K562 (cell line): ENCODE measurements around the gene SNX12. TPM values are rescaled to one million over a fixed set of nuclear protein-coding genes. Genes with fewer than 3 reads are reported as not detected.

Experiments used
- AFF1 ChIP-seq, 2 experiments: fragments of 450-650 bp; IDR thresholded peaks; 2 replicates each; pipeline ENCODE4 v1.6.1; 2018; ENCODE audit warnings: mild to moderate bottlenecking in 2 of 2, low read depth in 1 of 2; ENCODE audit not compliant: partially characterized antibody in 2 of 2
- ERF ChIP-seq: fragments of 450-650 bp; formaldehyde crosslinking; IDR thresholded peaks from 2 replicates; pipeline ENCODE4 v1.4.0; 2020; ENCODE audit warnings: mild to moderate bottlenecking, mixed read lengths
- FOXK1 ChIP-seq: sonication (generic); formaldehyde crosslinking; IDR thresholded peaks from 2 replicates; pipeline ENCODE4 v1.8.0; 2022; ENCODE audit warnings: missing genetic modification reagents, mild to moderate bottlenecking, borderline replicate concordance
- HDAC8 ChIP-seq: fragments of 450-650 bp; IDR thresholded peaks from 2 replicates; pipeline ENCODE4 v1.6.1; 2016; ENCODE audit warnings: mild to moderate bottlenecking, missing genetic modification characterization, moderate library complexity, missing compliant biosample characterization
- NONO ChIP-seq, 2 experiments: fragments of 200-400 bp in 1 of 2; fragments of 450-650 bp in 1 of 2; formaldehyde crosslinking in 1 of 2; IDR thresholded peaks; 2 replicates each; pipeline ENCODE4 v1.6.1; 2017; ENCODE audit warnings: low read depth in 2 of 2, mild to moderate bottlenecking in 2 of 2, moderate library complexity in 2 of 2, low read length in 1 of 2
- ZNF212 ChIP-seq: fragments of 450-650 bp; formaldehyde crosslinking; IDR thresholded peaks from 2 replicates; pipeline ENCODE4 v1.4.0; 2020; ENCODE audit warnings: mild to moderate bottlenecking
- polyA plus RNA-seq, 8 experiments: library from polyadenylated mRNA; depleted of rRNA in 4 of 8; stranded (reverse) in 5 of 8; unstranded in 3 of 8; fragments of >200 nt; fragmentation: Nextera tagmentation in 2 of 8; fragmentation: Illumina TruSeq in 1 of 8; extraction: Ambion mirVana in 2 of 8; extraction: Trizol in 1 of 8; gene quantifications; 2 replicates each; pipeline versions ENCODE4 v1.2.1 to v1.2.3, GENCODE V29; 2011 to 2014; ENCODE audit warnings: inconsistent platforms in 1 of 8, missing spikeins in 1 of 8
- total RNA-seq, 7 experiments: library from RNA; depleted of rRNA in 6 of 7; stranded (reverse); fragments of >200 nt in 6 of 7; fragmentation: Illumina TruSeq in 2 of 7; extraction: Trizol in 2 of 7; gene quantifications; 2 replicates each; pipeline versions ENCODE4 v1.2.1 to v1.2.3, GENCODE V29; 2011 to 2021; ENCODE audit warnings: low replicate concordance in 1 of 7
- TF ChIP-seq, protein P1 (sequence below): sonication (generic); formaldehyde crosslinking; IDR thresholded peaks from 2 replicates; pipeline ENCODE4 v1.8.1; 2023; ENCODE audit warnings: mild to moderate bottlenecking, missing genetic modification reagents
- TF ChIP-seq, protein P2 (sequence below): fragments of 250-450 bp; sonication (Bioruptor Pico); IDR thresholded peaks from 2 replicates; pipeline ENCODE4 v1.4.0; 2020

SNX12 gene
- total and polyA plus RNA-seq, 9 of the 15 experiments (the other 6 are each of a cell fraction or from before 2014, with no cell fraction given) = 12.7 to 50.3 (median 37.1) TPM

GRCh38 chrX:71103110-71103983 lies 35.2 kb upstream of the SNX12 start (continued):
- TF ChIP-seq AFF1 (IDR thresholded peaks at IDR 0.05; ENCODE audit: low read depth in 1 of 2, partially characterized antibody in 2 of 2) (no peak), FOXK1 (CRISPR knock-in tag) (no peak), ZNF212 (no peak), NONO (IDR thresholded peaks at IDR 0.05; ENCODE audit: low read depth in 2 of 2, low read length in 1 of 2) (no peak), HDAC8 (tag) (no peak), ERF (CRISPR knock-in tag) (no peak)
- TF ChIP-seq, protein P1, sequence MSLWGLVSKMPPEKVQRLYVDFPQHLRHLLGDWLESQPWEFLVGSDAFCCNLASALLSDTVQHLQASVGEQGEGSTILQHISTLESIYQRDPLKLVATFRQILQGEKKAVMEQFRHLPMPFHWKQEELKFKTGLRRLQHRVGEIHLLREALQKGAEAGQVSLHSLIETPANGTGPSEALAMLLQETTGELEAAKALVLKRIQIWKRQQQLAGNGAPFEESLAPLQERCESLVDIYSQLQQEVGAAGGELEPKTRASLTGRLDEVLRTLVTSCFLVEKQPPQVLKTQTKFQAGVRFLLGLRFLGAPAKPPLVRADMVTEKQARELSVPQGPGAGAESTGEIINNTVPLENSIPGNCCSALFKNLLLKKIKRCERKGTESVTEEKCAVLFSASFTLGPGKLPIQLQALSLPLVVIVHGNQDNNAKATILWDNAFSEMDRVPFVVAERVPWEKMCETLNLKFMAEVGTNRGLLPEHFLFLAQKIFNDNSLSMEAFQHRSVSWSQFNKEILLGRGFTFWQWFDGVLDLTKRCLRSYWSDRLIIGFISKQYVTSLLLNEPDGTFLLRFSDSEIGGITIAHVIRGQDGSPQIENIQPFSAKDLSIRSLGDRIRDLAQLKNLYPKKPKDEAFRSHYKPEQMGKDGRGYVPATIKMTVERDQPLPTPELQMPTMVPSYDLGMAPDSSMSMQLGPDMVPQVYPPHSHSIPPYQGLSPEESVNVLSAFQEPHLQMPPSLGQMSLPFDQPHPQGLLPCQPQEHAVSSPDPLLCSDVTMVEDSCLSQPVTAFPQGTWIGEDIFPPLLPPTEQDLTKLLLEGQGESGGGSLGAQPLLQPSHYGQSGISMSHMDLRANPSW (CRISPR knock-in tag) = no peak
- TF ChIP-seq, protein P2, sequence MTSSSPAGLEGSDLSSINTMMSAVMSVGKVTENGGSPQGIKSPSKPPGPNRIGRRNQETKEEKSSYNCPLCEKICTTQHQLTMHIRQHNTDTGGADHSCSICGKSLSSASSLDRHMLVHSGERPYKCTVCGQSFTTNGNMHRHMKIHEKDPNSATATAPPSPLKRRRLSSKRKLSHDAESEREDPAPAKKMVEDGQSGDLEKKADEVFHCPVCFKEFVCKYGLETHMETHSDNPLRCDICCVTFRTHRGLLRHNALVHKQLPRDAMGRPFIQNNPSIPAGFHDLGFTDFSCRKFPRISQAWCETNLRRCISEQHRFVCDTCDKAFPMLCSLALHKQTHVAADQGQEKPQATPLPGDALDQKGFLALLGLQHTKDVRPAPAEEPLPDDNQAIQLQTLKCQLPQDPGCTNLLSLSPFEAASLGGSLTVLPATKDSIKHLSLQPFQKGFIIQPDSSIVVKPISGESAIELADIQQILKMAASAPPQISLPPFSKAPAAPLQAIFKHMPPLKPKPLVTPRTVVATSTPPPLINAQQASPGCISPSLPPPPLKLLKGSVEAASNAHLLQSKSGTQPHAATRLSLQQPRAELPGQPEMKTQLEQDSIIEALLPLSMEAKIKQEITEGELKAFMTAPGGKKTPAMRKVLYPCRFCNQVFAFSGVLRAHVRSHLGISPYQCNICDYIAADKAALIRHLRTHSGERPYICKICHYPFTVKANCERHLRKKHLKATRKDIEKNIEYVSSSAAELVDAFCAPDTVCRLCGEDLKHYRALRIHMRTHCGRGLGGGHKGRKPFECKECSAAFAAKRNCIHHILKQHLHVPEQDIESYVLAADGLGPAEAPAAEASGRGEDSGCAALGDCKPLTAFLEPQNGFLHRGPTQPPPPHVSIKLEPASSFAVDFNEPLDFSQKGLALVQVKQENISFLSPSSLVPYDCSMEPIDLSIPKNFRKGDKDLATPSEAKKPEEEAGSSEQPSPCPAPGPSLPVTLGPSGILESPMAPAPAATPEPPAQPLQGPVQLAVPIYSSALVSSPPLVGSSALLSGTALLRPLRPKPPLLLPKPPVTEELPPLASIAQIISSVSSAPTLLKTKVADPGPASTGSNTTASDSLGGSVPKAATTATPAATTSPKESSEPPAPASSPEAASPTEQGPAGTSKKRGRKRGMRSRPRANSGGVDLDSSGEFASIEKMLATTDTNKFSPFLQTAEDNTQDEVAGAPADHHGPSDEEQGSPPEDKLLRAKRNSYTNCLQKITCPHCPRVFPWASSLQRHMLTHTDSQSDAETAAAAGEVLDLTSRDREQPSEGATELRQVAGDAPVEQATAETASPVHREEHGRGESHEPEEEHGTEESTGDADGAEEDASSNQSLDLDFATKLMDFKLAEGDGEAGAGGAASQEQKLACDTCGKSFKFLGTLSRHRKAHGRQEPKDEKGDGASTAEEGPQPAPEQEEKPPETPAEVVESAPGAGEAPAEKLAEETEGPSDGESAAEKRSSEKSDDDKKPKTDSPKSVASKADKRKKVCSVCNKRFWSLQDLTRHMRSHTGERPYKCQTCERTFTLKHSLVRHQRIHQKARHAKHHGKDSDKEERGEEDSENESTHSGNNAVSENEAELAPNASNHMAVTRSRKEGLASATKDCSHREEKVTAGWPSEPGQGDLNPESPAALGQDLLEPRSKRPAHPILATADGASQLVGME (CRISPR knock-in tag) = no peak
